HG02840 (cell line): Measurements from ENCODE around the gene AUTS2.
"Not testable (repeated sequence)": the region's sequence is repeated elsewhere in the genome, so short reads cannot be mapped to it uniquely, and the experiment has no call there.

Experiments
- ATAC-seq: cut with Tn5 transposase; IDR thresholded peaks from one replicate; pipeline ENCODE4 v1.9.1; 2021; ENCODE audit warnings: mild to moderate bottlenecking, moderate library complexity, moderate number of reproducible peaks; ENCODE audit not compliant: unreplicated experiment, low FRiP score

AUTS2 gene

GRCh38 chr7:70239918-70240317 is 641.6 kb downstream of the AUTS2 start:
- ATAC-seq, result no peak

DNA sequence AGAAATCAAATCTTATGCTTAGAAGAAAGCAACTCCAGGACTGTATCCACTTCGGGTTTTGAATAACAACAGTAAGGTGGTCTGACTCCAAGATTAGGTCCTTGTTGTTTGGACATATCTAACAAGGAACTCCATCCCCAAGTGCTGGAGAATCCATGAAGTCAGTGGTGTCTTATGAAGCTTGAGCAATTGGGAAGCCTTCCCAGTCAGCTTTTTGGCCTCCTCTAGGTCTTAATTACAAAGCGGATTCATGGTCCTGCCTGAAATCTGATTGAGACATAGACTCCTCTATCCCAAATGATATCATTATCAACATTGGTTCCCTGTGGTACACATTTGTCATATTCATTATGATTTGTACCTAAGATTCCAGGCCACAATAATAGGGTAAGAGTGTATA is 642.6 kb downstream of the AUTS2 start:
- ATAC-seq, result no peak

GRCh38 chr7:70241536-70242175 is 643.4 kb downstream of the AUTS2 start:
- no peak for ATAC-seq

GRCh38 chr7:70242826-70243225 is 644.6 kb downstream of the AUTS2 start:
- ATAC-seq, result no peak

DNA sequence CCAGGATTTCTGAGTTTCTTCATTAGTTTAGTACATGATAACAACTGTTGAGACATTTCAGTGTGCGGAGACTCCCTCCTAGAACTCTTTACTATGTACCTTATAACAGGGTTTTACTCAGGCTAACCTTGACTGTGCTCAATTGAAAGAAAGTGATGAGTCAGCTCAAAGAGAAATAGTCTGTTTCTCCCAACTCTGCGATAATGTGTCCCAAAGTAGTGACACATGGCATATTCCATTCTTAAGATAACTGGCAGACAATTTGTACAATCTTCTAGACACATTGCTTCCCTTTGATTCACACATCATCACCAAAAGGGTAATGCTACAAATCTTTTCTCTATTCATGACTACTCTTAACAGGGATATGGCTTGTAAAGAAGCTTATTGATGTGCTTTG is 645.2 kb downstream of the AUTS2 start:
- no peak for ATAC-seq

GRCh38 chr7:70257921-70258320 is 659.6 kb downstream of the AUTS2 start:
- no peak for ATAC-seq

DNA sequence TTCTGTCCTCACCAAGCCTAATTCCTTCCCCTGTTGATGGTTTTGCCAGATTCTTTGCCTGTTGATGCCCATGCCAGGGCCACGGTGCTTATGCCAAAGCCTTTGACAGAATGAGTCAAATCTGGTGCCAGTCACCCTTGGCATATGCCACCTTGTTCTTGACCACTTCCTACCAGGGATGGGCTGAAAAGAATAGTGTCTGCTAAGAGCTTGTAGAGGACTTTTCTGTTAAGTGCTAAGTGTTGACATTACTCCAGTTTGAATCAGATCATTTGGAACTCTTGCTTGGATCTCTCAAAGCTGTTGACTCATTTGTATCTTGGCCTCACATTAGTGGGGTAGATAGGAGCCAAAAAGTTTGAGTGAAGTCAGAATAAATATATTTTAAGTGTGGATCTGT is 661.2 kb downstream of the AUTS2 start:
- no peak for ATAC-seq

DNA sequence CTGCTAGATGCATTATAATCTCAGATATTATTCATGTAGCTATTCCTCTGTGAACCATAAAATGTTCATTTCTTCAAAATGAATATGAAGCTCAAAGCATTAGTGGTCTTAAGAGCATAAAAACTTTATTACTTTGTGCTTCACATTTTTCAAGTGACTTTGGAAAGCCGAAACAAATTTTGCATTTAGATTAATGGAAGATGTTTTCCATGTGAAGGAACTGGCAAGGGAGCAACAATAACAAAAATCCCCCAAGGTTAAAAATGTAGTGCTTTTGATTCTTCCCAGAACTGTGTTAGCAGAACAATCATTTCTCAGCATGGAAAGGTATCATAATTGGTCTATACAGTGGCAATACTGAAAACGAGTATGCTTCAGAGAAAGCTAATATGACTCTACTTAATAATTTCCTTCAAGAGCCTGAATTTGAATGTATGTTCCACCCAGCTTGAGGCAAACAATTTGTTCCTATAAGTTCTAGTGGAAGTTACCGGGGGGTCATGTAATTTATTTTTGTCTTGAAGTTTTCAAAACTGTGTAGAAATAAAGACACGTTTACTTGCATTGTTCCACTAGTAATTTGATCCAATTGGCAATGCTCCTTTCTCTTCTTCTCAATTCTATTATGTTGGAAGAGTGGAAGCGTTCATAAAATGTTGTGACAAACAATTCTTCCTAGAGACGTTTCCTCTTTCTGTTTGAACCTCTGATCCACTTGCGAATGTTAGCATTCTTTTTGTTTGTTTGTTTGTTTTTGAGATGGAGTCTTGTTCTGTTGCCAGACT is 665.4 kb downstream of the AUTS2 start:
- no peak for ATAC-seq

- no peak for ATAC-seq
These were observed 667.9 kb downstream of the AUTS2 start for GRCh38 chr7:70266186-70266585.

DNA sequence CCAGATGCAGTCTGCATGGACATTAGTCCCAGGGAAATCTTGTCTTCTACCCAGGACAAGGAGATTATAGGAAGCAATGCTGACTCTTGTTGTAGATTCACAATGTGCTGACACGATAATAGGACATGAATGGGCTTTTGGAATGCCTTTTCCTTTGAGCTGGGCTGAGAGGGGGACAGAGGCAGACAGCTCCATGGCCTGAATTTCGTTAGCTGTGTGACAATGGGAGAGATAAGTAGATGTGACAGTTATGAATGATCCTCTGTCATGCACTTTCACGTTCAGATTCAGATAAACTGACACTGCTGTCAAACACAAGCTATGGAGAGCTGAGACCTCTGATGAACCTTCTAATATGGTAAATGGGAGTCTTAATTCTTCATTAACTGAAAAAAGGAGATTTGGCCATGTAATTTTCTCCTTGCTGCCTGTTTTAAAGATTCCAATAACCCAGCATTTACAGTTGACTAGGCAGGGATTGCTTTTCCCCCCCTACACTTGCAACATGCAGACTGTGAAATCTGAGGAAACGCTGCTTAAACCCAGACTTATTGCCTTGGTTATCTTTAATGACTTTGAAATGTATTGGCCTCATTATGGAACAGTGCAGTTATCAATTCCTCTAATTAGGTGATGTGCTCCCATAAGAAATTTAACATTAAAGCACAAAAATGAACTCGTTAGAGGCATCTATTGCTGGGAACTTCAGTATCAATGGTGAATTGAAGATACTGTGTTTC is 669.3 kb downstream of the AUTS2 start:
- ATAC-seq, result no peak

GRCh38 chr7:70268179-70268578 is 669.9 kb downstream of the AUTS2 start:
- no peak for ATAC-seq

DNA sequence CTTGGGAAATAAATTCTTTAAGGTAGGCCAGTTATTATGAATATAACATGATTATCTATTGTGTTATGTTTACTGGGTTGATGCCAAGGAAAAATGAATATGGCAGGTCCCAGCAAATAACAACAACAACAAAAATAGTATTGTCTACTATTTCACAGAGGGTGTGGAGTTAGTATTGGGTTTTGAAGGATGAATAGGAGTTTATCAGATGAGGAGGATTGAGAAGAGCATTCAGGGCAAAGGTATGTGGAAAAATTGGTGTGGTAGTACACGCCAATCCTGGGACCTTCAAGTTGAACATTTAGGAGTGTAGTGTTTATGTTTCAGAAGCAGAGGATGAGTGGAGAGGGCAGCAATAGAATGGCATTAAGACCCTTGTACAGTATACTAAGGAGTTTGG is 671.9 kb downstream of the AUTS2 start:
- ATAC-seq, result no peak

DNA sequence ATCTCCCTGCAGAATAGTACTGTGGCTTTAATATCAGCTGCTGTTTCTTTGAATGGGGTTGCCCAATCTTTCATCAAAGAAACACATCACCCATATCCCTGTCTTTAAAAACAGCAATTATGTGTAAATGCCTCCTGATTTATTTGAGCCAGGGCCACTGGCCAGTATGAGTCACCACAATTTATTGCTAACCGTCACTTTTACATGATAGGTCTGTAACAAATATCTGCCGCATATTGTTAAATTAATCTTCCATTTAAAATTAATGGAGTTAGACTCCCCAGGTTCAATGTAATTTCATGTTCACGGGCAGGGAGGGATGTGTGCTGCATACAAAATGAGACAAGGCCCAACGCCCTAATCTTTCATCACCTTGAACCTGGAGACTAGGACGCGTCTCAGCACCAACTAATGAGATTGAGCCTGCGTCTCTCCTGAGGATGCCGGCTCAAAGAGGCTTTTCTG is 673.4 kb downstream of the AUTS2 start:
- no peak for ATAC-seq

- not testable (repeated sequence) for ATAC-seq
These were observed 677.3 kb downstream of the AUTS2 start for GRCh38 chr7:70275570-70275969.

DNA sequence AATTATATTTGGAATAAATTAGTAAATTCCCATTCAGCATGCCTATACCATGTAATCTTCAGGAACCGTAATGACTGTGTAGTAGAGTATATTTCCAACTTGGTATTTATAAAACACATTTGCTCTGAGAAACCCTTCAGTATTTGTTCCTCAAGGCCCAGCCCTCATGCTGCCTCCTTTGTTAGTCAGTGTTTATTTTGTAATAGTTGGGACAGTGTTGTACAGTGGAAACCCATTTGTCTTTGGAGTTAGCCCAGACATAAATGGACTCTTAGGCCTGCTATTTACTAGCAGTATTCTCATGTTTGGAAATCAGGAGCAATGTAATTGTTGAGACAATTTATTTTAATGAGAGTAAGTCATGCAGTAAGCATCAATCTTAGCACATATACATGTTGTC is 686.9 kb downstream of the AUTS2 start:
- ATAC-seq, result no peak

DNA sequence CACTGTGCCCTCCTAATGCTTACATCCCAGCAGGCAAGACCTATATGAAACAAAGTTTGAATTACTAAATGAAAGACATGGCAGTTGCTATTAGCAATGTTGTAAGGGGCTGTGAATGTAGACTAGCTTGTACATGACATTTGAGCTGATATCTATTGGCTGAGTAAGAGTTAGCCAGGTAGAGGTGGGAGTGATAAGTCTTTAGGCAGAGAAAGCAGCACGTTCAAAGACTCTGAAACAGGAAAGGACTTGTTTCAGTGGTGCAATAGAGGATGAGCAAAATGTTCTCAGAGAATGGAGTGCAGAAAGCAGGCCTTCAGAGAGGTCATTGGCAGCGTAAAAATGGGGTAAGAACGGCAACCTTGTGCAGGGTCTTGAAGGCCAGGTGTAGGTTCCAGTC is 687.6 kb downstream of the AUTS2 start:
- ATAC-seq, result no peak

DNA sequence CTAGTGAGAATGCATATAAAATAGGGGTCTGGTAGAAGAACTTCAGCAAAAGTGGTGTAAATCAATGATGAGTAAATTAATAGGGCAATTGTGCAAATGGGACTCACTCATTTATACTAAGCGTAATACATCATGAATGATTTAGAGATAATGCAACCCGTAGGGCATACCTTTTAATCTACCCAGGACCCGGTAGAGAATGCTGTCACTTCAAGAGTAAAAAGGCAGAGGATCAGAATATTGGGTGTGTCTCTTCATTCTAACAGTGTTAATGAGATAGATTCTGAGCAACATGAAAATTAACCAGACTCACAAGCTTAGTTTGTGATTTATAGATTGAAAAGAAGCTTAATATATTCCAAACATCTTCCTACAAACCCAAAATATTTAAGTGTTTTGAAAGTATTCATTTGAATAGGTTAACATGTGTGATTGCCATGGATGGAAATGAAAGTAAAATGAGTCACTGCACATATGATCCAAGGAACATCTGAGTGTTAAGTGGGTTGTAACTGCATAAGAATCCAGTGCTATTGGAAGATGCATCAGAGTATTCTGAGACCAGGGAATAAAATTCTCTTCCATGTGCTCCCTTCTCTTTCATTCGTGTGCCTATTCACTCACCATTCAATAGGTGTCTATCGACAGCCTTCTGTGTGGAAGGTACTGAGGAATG is 690.6 kb downstream of the AUTS2 start:
- ATAC-seq, result no peak

GRCh38 chr7:70292716-70293115 is 694.4 kb downstream of the AUTS2 start:
- no peak for ATAC-seq

DNA sequence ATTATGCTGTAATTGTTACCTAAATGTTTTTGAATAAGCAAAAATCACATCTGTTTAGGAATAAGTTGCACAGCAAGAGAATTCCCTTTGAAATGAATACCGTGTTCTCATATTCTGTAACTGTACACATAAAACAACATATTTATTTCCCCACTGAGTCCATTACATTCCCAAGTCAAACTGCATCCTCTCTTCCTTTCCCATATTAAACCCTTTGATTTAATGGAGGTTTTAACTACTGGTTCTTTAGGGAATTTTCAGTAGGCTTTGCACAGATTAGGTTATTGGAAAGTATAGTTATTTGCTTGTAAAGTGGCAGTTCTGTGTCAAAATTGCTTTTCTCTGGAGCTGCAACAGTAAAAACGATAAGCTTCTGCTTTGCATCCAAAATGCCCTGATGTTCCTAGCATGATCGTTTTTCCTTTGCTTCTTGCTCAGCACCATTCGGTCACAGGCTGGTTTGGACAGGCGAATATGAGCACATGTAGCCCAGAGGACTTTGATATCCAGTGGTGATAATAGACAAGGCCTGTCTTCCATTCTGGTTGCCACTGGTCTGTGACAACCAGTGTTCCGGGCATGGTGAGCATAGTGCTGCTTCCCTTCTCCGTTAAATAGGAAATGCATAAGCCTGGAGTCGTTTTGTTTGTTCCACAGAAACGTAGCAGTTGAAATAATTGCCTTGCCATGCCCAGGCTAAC is 696.1 kb downstream of the AUTS2 start:
- no peak for ATAC-seq

GRCh38 chr7:70298780-70299471 is 700.7 kb downstream of the AUTS2 start:
- no peak for ATAC-seq
